ENCODE measurements around the gene LYSMD4. TPM values are rescaled to one million over a fixed set of nuclear protein-coding genes. Genes with fewer than 3 reads are reported as not detected.

LYSMD4 gene
- total and polyA plus RNA-seq, 2 donors (not counting 1 experiment from before 2014, with no cell fraction given) = 9.7 to 10.3 TPM

DNA sequence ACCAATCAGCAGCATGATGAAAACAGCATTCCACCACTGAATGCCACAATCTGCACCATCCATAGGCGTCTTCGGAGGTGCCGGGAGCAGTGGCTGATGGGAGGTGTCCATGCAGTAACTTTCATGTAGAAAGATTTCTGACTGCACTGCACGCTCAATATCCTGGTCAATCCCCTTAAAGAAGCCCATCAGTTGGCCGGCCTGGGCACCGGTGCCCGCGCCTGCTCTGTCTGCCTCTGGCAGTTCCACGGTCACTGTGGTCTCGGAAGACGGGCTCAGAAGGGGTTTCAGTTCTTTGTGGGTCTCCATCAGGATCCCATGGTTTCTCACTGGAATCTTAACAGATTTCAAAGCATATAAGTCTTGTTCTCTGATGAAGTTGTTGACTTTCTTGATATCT, 3.9 kb downstream of the LYSMD4 start:
- CTCF ChIA-PET = interaction anchor here (0.6 to 8.3 kb wide), 5 partner anchors 25 to 456 kb away, joined by 3 to 48 read pairs (median 5); no protein-coding TSS in a partner anchor
- Histone ChIP-seq H3K4me2 (replicated peaks; ENCODE audit: low read depth, low read length, poor library complexity, severe bottlenecking) (no peak overlapping the region), H3K79me2 (ENCODE audit: control insufficient read depth, insufficient read depth, low read length) (no peaks in the 10 kb centered on the region), H3K27me3 (replicated peaks in 1 of 4; ENCODE audit: control extremely low read depth in 1 of 4, control insufficient read depth in 3 of 4, insufficient read depth in 4 of 4, low read length in 3 of 4) (no peaks in the 10 kb centered on the region), H4K20me1 (ENCODE audit: control insufficient read depth, insufficient read depth, low read length, poor library complexity, severe bottlenecking) (no peaks in the 10 kb centered on the region), H3K9me3 (ENCODE audit: control extremely low read depth in 1 of 3, control insufficient read depth in 2 of 3, insufficient read depth in 1 of 3, low read length in 2 of 3) (peaks cover 0 to 5% (median 0%) of the 10 kb centered on the region in 3 donors), H3K9ac (ENCODE audit: low read length) (no peak overlapping the region), H3K36me3 (replicated peaks in 1 of 2; ENCODE audit: control extremely low read depth in 1 of 2, control insufficient read depth in 1 of 2, extremely low read depth in 1 of 2, insufficient read depth in 2 of 2, low read length in 1 of 2) (no peaks in the 10 kb centered on the region), H3K4me1 (ENCODE audit: control insufficient read depth in 2 of 2, insufficient read depth in 2 of 2, low read length in 2 of 2) (peaks cover 10 to 13% of the 10 kb centered on the region in 2 donors), H3K27ac (ENCODE audit: low read length in 2 of 2) (no peak overlapping the region), H2AFZ (ENCODE audit: insufficient read depth, low read depth, low read length, poor library complexity, severe bottlenecking) (no peak overlapping the region), H3K4me3 (ENCODE audit: control extremely low read depth in 1 of 5, extremely low read depth in 1 of 5, insufficient read depth in 1 of 5, low read depth in 2 of 5, low read length in 4 of 5) (no peak overlapping the region)
- Mint-ChIP-seq H3K27ac (no peak overlapping the region), H3K27me3 (no peaks in the 10 kb centered on the region), H3K9me3 (ENCODE audit: insufficient read depth) (no peaks in the 10 kb centered on the region), H3K4me3 (no peak overlapping the region), H3K4me1 (peaks cover 14% of the 10 kb centered on the region)
- DNase-seq (no peak), ATAC-seq (ENCODE audit: low read depth) (no peak)
- no peak for TF ChIP-seq EZH2 (IDR thresholded peaks at IDR 0.05; ENCODE audit: borderline replicate concordance, insufficient read depth, low read depth, low read length, poor library complexity, severe bottlenecking)
- TF ChIP-seq, protein P1, sequence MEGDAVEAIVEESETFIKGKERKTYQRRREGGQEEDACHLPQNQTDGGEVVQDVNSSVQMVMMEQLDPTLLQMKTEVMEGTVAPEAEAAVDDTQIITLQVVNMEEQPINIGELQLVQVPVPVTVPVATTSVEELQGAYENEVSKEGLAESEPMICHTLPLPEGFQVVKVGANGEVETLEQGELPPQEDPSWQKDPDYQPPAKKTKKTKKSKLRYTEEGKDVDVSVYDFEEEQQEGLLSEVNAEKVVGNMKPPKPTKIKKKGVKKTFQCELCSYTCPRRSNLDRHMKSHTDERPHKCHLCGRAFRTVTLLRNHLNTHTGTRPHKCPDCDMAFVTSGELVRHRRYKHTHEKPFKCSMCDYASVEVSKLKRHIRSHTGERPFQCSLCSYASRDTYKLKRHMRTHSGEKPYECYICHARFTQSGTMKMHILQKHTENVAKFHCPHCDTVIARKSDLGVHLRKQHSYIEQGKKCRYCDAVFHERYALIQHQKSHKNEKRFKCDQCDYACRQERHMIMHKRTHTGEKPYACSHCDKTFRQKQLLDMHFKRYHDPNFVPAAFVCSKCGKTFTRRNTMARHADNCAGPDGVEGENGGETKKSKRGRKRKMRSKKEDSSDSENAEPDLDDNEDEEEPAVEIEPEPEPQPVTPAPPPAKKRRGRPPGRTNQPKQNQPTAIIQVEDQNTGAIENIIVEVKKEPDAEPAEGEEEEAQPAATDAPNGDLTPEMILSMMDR (IDR thresholded peaks at IDR 0.05) = no peak
- intact Hi-C loops (cut with micrococcal nuclease) = no loop called here
- POLR2A ChIA-PET = no interaction called here
- 94% methylated on average over 8 of the region's 11 CpGs for WGBS (ENCODE audit: insufficient coverage)

DNA sequence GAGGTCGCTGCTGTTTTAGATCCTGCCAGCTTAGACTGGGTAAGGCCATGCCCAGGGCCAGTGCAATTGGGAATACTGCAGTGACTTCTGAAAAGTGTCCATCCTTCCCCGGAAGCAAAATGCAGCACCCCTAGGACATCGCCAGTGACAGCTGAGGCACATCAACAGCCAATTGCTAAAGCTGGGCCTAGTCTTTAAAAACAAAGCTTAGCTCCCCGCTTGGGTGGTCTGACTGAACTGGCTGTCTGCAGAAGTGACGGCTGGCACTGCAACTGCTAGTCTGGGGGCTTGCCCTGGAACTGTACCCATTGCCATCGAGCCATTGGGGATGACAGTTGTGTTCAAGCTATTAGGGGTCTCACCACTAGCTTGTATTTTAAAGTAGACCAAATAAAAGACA, 4.3 kb downstream of the LYSMD4 start:
- Histone ChIP-seq H3K9ac (ENCODE audit: low read length) (no peak overlapping the region), H4K20me1 (ENCODE audit: control insufficient read depth, insufficient read depth, low read length, poor library complexity, severe bottlenecking) (no peaks in the 10 kb centered on the region), H3K9me3 (ENCODE audit: control extremely low read depth in 1 of 3, control insufficient read depth in 2 of 3, insufficient read depth in 1 of 3, low read length in 2 of 3) (peaks cover 0 to 4% (median 0%) of the 10 kb centered on the region in 3 donors), H3K4me1 (ENCODE audit: control insufficient read depth in 2 of 2, insufficient read depth in 2 of 2, low read length in 2 of 2) (peaks cover 10 to 12% of the 10 kb centered on the region in 2 donors), H3K79me2 (ENCODE audit: control insufficient read depth, insufficient read depth, low read length) (no peaks in the 10 kb centered on the region), H3K4me3 (ENCODE audit: control extremely low read depth in 1 of 5, extremely low read depth in 1 of 5, insufficient read depth in 1 of 5, low read depth in 2 of 5, low read length in 4 of 5) (no peak overlapping the region), H3K27ac (ENCODE audit: low read length in 2 of 2) (no peak overlapping the region), H3K27me3 (replicated peaks in 1 of 4; ENCODE audit: control extremely low read depth in 1 of 4, control insufficient read depth in 3 of 4, insufficient read depth in 4 of 4, low read length in 3 of 4) (no peaks in the 10 kb centered on the region), H3K36me3 (replicated peaks in 1 of 2; ENCODE audit: control extremely low read depth in 1 of 2, control insufficient read depth in 1 of 2, extremely low read depth in 1 of 2, insufficient read depth in 2 of 2, low read length in 1 of 2) (no peaks in the 10 kb centered on the region), H2AFZ (ENCODE audit: insufficient read depth, low read depth, low read length, poor library complexity, severe bottlenecking) (no peak overlapping the region), H3K4me2 (replicated peaks; ENCODE audit: low read depth, low read length, poor library complexity, severe bottlenecking) (no peak overlapping the region)
- no peaks in the 10 kb centered on the region for H3K9me3 Mint-ChIP-seq (ENCODE audit: insufficient read depth)
- ChIA-PET CTCF (interaction anchor here (0.6 to 8.3 kb wide), 5 partner anchors 25 to 455 kb away, joined by 3 to 48 read pairs (median 5); no protein-coding TSS in a partner anchor), POLR2A (no interaction called here)
- H3K27me3 Mint-ChIP-seq = no peaks in the 10 kb centered on the region
- DNase-seq = no peak
- ATAC-seq (ENCODE audit: low read depth) = no peak
- TF ChIP-seq, protein P1 (IDR thresholded peaks at IDR 0.05) = no peak
- TF ChIP-seq EZH2 (IDR thresholded peaks at IDR 0.05; ENCODE audit: borderline replicate concordance, insufficient read depth, low read depth, low read length, poor library complexity, severe bottlenecking) = no peak
- intact Hi-C loops (cut with micrococcal nuclease) = no loop called here
- H3K27ac Mint-ChIP-seq = no peak overlapping the region
- 89% methylated on average over 5 of the region's 6 CpGs for WGBS (ENCODE audit: insufficient coverage)
- peaks cover 14% of the 10 kb centered on the region for H3K4me1 Mint-ChIP-seq
- H3K4me3 Mint-ChIP-seq = no peak overlapping the region
